Endothelial cell of umbilical vein (primary cell): ENCODE measurements around the gene S100P. TPM values are rescaled to one million over a fixed set of nuclear protein-coding genes. Genes with fewer than 3 reads are reported as not detected.

Source experiments
- BruUV-seq: library from RNA; stranded (reverse); fragments of 400-500 nt; replicated peaks from 2 replicates; lab custom pipeline; 2021; lab: Mats Ljungman, UMichigan
- CTCF ChIA-PET: fragments of 300-600, 350-600 bp; sonication (Branson Sonifier 250); formaldehyde crosslinking; loops from one replicate; lab custom pipeline; 2021; ENCODE audit warnings: antibody characterized with exemption, inconsistent platforms; lab: Charles Lee
- POLR2A ChIA-PET: fragments of 300-600, 350-600 bp; sonication (Branson Sonifier 250); formaldehyde crosslinking; loops from one replicate; lab custom pipeline; 2021; ENCODE audit warnings: antibody characterized with exemption, inconsistent platforms; lab: Charles Lee
- DNase-seq: peaks from one replicate; pipeline ENCODE4 v3.0.0-alpha.2; 2011; ENCODE audit warnings: low read depth, low spot score
- FAIRE-seq: peaks from 2 replicates; lab custom pipeline; 2011; peaks lifted over from hg19 to GRCh38; lab: Jason Lieb, UNC
- H2AFZ ChIP-seq: 2 replicates; pipeline ENCODE4 v1.6.0; 2012; ENCODE audit warnings: low read depth, low read length, control low read depth, inconsistent platforms
- H3K27ac ChIP-seq: 2 replicates; pipeline ENCODE4 v1.5.1; 2011; ENCODE audit warnings: low read depth, mild to moderate bottlenecking, control low read depth, low read length, moderate library complexity; ENCODE audit not compliant: insufficient read depth
- H3K27me3 ChIP-seq, 2 experiments: 2 replicates each; pipeline versions ENCODE4 v1.6.0 to v1.6.1; 2011; ENCODE audit warnings: low read length in 2 of 2, mixed read lengths in 1 of 2; ENCODE audit not compliant: control insufficient read depth in 2 of 2, insufficient read depth in 2 of 2
- H3K36me3 ChIP-seq, 2 experiments: 2 replicates in 1 of 2; 3 replicates in 1 of 2; pipeline ENCODE4 v1.5.1; 2011; ENCODE audit warnings: low read length in 2 of 2, mild to moderate bottlenecking in 1 of 2, moderate library complexity in 1 of 2; ENCODE audit not compliant: control insufficient read depth in 2 of 2, insufficient read depth in 2 of 2; ENCODE audit errors: extremely low read depth in 1 of 2
- H3K4me1 ChIP-seq: 3 replicates; pipeline ENCODE4 v1.5.1; 2011; ENCODE audit warnings: mild to moderate bottlenecking, low read length; ENCODE audit not compliant: control insufficient read depth, insufficient read depth; ENCODE audit errors: extremely low read depth
- H3K4me2 ChIP-seq: 2 replicates; pipeline ENCODE4 v1.6.1; 2011; ENCODE audit warnings: low read length, control low read depth, mixed read lengths; ENCODE audit not compliant: insufficient read depth
- H3K4me3 ChIP-seq, 3 experiments: fragments of 200-600 bp in 1 of 3; sonication (generic), shearing (Covaris generic) in 1 of 3; replicated peaks in 1 of 3; 2 replicates each; pipeline ENCODE4 v1.5.1; 2011 to 2016; ENCODE audit warnings: control low read depth in 3 of 3, low read length in 3 of 3, mild to moderate bottlenecking in 2 of 3, inconsistent platforms in 1 of 3, low read depth in 1 of 3, moderate library complexity in 1 of 3; ENCODE audit not compliant: insufficient read depth in 1 of 3
- H3K79me2 ChIP-seq: 2 replicates; pipeline ENCODE4 v1.6.0; 2012; ENCODE audit warnings: low read length, inconsistent platforms; ENCODE audit not compliant: control insufficient read depth, insufficient read depth
- H3K9ac ChIP-seq: replicated peaks from 2 replicates; pipeline ENCODE3; 2011; ENCODE audit warnings: low read length, control low read depth; ENCODE audit not compliant: insufficient read depth; ENCODE audit errors: extremely low read depth
- H3K9me1 ChIP-seq: replicated peaks from 3 replicates; pipeline ENCODE4 v1.6.0; 2011; ENCODE audit warnings: mild to moderate bottlenecking, low read length; ENCODE audit not compliant: control insufficient read depth, insufficient read depth; ENCODE audit errors: extremely low read depth
- H3K9me3 ChIP-seq: replicated peaks from 2 replicates; pipeline ENCODE4 v1.5.1; 2012; ENCODE audit warnings: low read length, inconsistent platforms; ENCODE audit not compliant: control insufficient read depth, insufficient read depth
- H4K20me1 ChIP-seq: replicated peaks from 2 replicates; pipeline ENCODE3; 2011; ENCODE audit warnings: mild to moderate bottlenecking, low read length; ENCODE audit not compliant: control insufficient read depth, insufficient read depth; ENCODE audit errors: extremely low read depth
- EZH2 ChIP-seq: IDR thresholded peaks from 2 replicates; pipeline ENCODE4 v1.6.1; 2012; ENCODE audit warnings: borderline replicate concordance, low read depth, mild to moderate bottlenecking, moderate library complexity, low read length, inconsistent platforms; ENCODE audit not compliant: severe bottlenecking
- FOS ChIP-seq: IDR thresholded peaks from 2 replicates; pipeline ENCODE4 v1.6.1; 2011; ENCODE audit warnings: mild to moderate bottlenecking, low read length, moderate library complexity, borderline replicate concordance; ENCODE audit not compliant: insufficient read depth
- GATA2 ChIP-seq: IDR thresholded peaks from 2 replicates; pipeline ENCODE4 v1.7.0; 2011; ENCODE audit warnings: low read depth, mild to moderate bottlenecking, moderate library complexity, mixed read lengths, low read length; ENCODE audit not compliant: insufficient read length, insufficient read depth
- MYC ChIP-seq: IDR thresholded peaks from one replicate; pipeline ENCODE4 v1.6.1; 2011; ENCODE audit warnings: mild to moderate bottlenecking, low read depth, low read length
- POLR2A ChIP-seq: IDR thresholded peaks from 2 replicates; pipeline ENCODE4 v1.6.1; 2012; ENCODE audit warnings: low read depth, mild to moderate bottlenecking, control low read depth, low read length
- POLR2AphosphoS5 ChIP-seq: IDR thresholded peaks from 2 replicates; pipeline ENCODE4 v1.6.1; 2012; ENCODE audit warnings: low read depth, mild to moderate bottlenecking, control low read depth, low read length, moderate library complexity; ENCODE audit not compliant: insufficient read depth
- dilution Hi-C: fragments of 300-500 bp; cut with MboI; formaldehyde crosslinking; loops from one replicate; pipeline ENCODE4 v1.15.0; 2019; ENCODE audit warnings: low sequenced_read_pairs; ENCODE audit not compliant: extremely low pct_ligation_motif_present
- intact Hi-C: fragments of 100-400 bp; cut with micrococcal nuclease; formaldehyde crosslinking; loops from one replicate; pipeline ENCODE4 v1.10.0; 2022
- polyA plus RNA-seq, 4 experiments: library from polyadenylated mRNA; depleted of rRNA in 3 of 4; stranded (reverse) in 3 of 4; unstranded in 1 of 4; fragments of >200 nt; gene quantifications; 2 replicates each; pipeline versions ENCODE4 v1.2.1 to v1.2.3, GENCODE V29; 2011 to 2012; ENCODE audit warnings: missing spikeins in 1 of 4
- total RNA-seq: library from RNA; stranded (reverse); gene quantifications from 2 replicates; pipeline ENCODE4 v1.2.3, GENCODE V29; 2021
- TF ChIP-seq, protein P1 (sequence below), 2 donors: IDR thresholded peaks; 1 replicate in 1 of 2; 2 replicates in 1 of 2; pipeline ENCODE4 v1.5.1; 2011; ENCODE audit warnings: low read length in 2 of 2, mild to moderate bottlenecking in 2 of 2, moderate library complexity in 2 of 2, control low read depth in 1 of 2, inconsistent platforms in 1 of 2, low read depth in 1 of 2; ENCODE audit not compliant: insufficient read depth in 1 of 2; ENCODE audit errors: extremely low read depth in 1 of 2

S100P gene
- total and polyA plus RNA-seq, 2 donors (not counting 3 experiments of a cell fraction or from before 2014, with no cell fraction given), result not detected

GRCh38 chr4:6701371-6701770 lies 7.7 kb downstream of the S100P start:
- BruUV-seq, result no TSS peak
- Histone ChIP-seq H2AFZ (no peak overlapping the region), H3K36me3 (peaks cover 0 to 4% of the 10 kb centered on the region in 2 experiments), H3K27me3 (no peaks in the 10 kb centered on the region), H3K4me2 (no peak overlapping the region), H3K4me1 (no peaks in the 10 kb centered on the region), H3K9ac (no peak overlapping the region), H3K4me3 (no peak overlapping the region), H3K9me3 (no peaks in the 10 kb centered on the region), H3K79me2 (peaks cover 16% of the 10 kb centered on the region), H3K9me1 (no peaks in the 10 kb centered on the region), H4K20me1 (no peaks in the 10 kb centered on the region), H3K27ac (no peak overlapping the region)
- CTCF ChIA-PET, result interaction anchor here (0.7 to 1.0 kb wide), 3 partner anchors 8 to 11 kb away, joined by 3 to 4 read pairs (median 3); partner anchors contain the start of gene MRFAP1L1
- POLR2A ChIA-PET, result no interaction called here
- DNase-seq (no peak), FAIRE-seq (no peak)
- dilution Hi-C loops (no loop called here), intact Hi-C loops (no loop called here)
- no peak for TF ChIP-seq POLR2AphosphoS5
- TF ChIP-seq, protein P1, sequence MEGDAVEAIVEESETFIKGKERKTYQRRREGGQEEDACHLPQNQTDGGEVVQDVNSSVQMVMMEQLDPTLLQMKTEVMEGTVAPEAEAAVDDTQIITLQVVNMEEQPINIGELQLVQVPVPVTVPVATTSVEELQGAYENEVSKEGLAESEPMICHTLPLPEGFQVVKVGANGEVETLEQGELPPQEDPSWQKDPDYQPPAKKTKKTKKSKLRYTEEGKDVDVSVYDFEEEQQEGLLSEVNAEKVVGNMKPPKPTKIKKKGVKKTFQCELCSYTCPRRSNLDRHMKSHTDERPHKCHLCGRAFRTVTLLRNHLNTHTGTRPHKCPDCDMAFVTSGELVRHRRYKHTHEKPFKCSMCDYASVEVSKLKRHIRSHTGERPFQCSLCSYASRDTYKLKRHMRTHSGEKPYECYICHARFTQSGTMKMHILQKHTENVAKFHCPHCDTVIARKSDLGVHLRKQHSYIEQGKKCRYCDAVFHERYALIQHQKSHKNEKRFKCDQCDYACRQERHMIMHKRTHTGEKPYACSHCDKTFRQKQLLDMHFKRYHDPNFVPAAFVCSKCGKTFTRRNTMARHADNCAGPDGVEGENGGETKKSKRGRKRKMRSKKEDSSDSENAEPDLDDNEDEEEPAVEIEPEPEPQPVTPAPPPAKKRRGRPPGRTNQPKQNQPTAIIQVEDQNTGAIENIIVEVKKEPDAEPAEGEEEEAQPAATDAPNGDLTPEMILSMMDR (IDR thresholded peaks at IDR 0.05; ENCODE audit: extremely low read depth in 1 of 2, insufficient read depth in 1 of 2, low read depth in 1 of 2, low read length in 2 of 2), result peak; percentile 14 to 38

- intact Hi-C loops (no loop called here), dilution Hi-C loops (no loop called here)
- no peak overlapping the region for H3K4me2 ChIP-seq
- peaks cover under 1% of the 10 kb centered on the region for H3K4me1 ChIP-seq
- no peak for DNase-seq
- no peaks in the 10 kb centered on the region for H3K9me1 ChIP-seq
- no peak overlapping the region for H3K4me3 ChIP-seq
- no peaks in the 10 kb centered on the region for H3K27me3 ChIP-seq
- ChIA-PET POLR2A (no interaction called here), CTCF (interaction anchor here (0.6 kb wide), 1 partner anchor 8 kb away, joined by 3 read pairs; no protein-coding TSS in a partner anchor)
- H4K20me1 ChIP-seq, result no peaks in the 10 kb centered on the region
- BruUV-seq, result no TSS peak
- TF ChIP-seq POLR2AphosphoS5 (no peak), FOS (no peak), EZH2 (no peak), MYC (no peak), POLR2A (no peak), GATA2 (no peak)
- TF ChIP-seq, protein P1 (IDR thresholded peaks at IDR 0.05; ENCODE audit: extremely low read depth in 1 of 2, insufficient read depth in 1 of 2, low read depth in 1 of 2, low read length in 2 of 2), result no peak
- H3K79me2 ChIP-seq, result peaks cover 29% of the 10 kb centered on the region
- no peak for FAIRE-seq
- no peak overlapping the region for H3K27ac ChIP-seq
- H3K36me3 ChIP-seq, result peaks cover 0 to 4% of the 10 kb centered on the region in 2 experiments
- H3K9ac ChIP-seq, result no peak overlapping the region
- no peak overlapping the region for H2AFZ ChIP-seq
- H3K9me3 ChIP-seq, result no peaks in the 10 kb centered on the region
Observed at GRCh38 chr4:6702761-6703160, 9.1 kb downstream of the S100P start.
